Ecto neural progenitor cell (in vitro differentiated cells): ENCODE results near the gene RAI1.

Experiments used
- DNase-seq: peaks from one replicate; pipeline ENCODE4 v3.0.0-alpha.2; 2018; ENCODE audit warnings: low spot score

RAI1 gene

DNA sequence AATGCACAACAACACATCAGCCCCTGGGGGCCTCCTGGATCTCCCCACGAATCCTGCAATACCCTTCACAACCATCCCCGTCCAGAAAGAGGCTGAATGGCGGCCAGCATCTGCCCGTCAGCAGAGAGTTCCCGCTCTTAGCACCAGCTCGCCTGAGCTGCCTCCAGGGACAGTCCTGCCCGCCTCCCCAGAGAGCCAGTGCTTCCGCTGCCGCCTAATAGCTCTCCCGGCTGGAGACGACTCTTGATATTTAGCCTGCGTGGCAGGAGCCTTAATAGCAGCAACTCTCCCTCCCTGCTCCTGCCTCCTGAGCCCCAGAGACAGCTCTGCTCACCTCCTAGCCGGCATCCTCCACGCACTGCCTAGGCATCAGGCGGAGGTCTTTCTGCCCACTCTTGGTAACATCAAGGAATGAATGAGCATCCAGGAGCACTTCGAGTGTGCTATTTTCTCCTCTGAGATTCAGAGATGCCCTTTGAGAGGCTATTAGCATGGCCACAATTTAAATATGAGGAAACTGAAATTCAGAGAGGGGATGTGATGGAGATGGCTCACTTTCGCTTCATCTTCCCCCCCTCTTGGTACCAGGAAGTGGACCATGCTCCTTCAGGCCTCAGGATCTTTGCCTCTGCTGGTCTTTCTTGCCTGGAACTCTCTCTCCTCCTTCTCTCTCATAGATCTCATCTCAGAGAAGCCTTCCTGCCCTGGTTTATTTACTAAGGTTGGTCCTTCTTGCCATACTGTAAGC is 67.9 kb downstream of the RAI1 start:
- no peak for DNase-seq

DNA sequence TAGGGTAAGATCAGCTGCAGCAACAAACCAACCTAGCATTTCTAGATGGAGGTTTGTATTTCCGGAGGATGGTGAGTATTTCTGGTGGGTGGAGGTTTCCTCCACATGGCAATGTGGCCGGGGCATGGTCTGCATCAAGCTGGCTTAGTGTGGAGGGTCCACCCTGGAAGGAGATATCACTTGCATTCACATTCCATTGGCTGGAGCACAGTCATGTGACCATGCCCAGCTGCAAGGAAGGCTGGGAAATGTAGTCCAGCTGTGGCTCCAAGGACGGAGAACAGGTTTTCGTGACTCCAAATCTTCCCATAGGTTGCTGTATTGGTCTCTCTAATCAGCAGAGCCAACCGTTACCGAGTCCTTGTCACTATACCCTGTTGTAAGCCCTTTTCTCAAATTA is 68.7 kb downstream of the RAI1 start:
- DNase-seq = peak; percentile 90

DNA sequence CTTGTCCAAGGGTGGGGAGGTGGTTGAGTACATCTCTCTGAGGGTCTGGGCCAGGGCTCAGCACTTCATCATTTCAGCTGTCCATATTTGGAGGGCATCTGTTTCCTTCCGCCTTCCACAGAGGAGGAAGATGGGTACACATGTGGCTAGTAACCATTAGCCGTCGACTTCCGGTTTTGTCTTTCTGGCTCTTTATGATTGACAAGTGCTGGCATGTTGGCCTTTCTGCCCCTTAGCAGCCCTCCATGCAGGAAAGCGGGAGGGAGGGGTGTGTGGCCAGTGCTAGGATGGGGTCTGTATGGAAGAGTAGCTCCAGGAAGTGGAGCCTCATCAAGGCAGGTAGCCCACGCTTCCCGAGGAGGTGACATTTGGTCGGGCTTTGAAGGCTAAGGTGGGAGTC is 69.6 kb downstream of the RAI1 start:
- no peak for DNase-seq

DNA sequence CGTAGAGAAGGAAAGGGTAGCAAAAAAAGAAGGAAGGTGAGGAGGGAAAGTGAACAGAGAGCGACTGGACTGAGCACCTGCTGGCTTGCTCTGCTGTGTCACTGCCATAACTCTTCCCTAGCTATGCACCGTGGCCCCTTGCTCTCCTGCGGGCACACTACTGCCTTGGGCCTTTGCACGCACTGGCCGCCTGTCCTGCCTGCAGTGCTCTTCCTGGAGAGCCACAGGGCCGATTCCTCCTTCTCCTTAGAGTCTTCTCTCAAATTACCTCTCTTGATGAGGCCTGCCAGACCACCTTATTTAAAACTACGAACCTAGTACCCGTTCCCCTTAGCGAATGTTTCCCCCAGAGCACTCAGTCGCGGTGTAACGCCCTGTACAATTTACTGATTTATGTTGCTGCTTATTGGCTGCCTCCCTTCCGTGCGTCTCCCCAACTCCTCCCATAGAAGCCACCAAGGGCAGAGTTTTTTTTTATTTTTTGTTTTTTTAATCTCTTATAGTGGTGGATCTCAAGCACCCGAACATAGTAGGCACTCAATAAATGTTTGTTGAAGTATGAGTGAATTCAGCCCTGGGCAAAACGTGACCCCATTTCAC is 70.3 kb downstream of the RAI1 start:
- DNase-seq = no peak

DNA sequence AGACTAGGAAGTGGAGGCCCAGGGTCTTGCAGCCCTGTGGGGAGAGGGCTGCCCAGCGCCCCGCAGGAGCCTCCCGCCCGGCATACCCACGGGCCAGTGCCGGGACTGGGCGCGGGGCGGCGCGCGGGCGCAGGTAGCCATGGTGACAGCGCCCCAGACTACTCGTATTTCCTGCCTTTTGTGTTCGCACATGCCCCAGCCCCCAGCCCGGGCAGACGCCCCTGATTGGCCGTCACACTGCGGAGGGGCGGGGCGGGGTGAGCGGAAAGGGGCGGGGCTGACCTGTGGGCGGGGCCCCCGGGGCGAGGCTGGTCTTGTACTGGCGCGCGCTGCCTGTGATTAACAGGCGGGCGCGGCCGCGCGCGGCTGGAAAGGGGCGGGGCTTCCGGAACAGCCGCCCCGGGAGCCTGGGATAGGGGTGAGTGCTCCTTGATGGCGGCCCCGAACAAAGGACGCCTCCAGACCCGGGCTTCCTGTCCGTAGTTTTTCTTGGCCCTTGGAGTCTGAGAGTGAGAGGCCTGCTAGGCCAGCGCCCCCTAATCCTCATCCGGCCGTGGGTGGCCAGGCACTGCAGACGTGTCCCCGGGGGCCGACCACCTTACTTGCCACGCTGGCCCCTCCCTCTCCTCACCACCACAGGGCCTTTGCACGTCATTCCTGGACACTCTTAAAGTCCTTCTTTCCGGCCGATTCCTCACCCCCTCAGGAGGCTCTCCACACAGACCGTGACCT is 71.0 kb downstream of the RAI1 start:
- peak; percentile 100 for DNase-seq

DNA sequence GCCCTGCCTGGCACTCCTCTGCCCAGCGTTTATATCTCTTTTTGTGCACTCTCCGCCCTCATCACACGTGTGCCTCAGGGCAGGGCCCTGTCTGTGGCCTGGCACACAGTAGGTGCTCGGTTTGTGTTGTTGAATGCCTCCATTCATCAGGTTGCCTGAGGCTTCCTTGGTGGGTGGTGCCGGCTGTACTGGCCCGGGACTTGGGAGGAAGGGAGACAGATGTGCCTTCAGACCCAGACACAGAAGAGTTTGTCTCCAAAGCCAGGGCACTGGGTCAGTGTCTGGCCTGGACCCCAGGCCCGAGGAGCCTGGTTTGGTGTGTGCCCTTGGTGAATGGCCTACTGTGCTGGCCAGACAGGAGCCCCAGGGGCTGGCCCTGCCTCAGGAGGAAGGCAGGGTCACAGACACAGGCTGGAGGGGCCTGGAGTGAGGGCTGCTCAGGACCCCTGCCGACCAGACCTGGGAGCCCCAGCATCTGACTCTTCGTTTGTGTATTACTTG is 71.6 kb downstream of the RAI1 start:
- peak; percentile 74 for DNase-seq

DNA sequence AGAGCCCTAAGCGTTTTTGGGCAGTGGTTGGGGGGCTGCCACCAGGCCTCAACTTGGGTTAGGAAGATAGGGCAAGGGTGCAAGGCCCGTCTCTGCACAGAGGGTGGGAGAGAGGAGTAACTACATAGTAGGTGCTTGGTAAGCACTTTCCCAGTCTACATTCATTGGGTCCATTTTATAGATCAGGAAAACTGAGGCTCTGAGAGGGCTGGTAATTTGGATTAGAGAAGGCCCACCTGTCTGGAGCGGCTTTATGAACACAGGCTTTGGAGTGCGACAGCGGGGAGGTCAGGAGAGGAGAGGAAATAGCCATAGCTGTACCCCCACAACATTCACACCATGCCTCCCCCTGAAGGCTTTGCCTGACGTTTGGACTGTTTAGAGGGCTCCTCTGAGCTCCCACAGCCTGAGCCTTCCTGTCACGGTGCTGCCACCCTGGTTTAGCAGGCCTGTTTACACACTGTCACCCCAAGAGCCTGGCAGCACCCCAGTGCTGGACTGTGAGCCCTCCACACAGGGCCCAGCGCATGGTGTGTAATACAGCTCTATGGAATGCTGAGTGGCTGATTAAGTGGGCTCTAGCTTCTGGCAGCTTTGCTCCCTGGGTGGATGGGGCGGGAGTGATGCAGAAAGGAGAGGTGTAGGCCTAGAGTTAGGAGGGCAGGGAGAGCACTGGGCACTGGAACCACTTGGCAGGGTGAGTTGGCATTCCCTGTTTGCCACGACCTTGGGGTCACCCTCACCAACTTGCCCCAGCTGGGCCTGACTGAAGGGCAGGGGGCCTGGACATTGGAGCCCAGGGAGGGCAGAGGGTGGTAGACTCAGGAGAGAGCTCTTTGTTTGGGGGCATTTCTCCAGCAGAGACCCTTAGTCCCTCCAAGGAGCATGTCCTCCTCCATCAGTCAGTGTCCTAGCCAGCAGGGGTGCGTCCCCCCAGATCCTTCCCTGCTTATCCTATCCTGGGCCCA is 73.7 kb downstream of the RAI1 start:
- no peak for DNase-seq

DNA sequence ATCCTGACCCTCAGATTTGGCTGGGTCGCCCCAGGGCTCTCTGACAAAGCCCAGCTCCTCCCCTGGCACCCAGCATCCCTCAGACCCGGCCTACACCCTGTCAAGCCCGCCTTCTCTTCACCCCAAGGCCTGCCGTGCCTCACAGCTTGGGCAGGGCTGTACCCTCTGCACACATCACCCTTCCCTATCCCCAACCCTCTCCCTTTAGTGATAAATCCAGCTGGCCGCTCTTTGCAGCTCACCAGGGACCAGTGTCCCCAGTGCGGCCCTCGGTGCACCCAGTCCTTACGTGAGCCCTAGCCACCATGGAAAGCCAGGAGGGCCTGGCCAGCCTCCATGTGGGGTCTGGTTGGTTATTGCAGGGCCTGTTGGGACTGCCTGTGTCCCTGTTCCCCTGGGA is 74.5 kb downstream of the RAI1 start:
- DNase-seq = no peak

DNA sequence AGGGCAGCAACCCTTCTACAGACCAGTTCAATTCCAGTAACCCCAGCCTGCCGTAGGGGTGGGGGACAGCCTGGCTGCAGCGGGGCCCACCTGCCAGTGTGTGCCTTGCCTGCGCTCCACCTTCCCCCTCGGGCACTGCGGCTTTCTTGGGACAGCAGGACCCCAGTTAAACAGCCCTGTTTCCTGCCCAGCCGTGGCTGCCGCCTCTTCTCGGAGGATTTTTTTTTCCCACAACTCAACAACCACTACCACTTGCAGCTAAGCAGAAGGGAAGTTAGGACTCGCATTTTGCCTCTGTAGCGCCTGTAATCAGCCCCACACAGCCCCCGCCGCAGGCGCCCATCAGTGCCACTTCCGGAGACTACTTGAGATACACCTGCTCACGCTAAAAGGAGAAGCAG is 76.1 kb downstream of the RAI1 start:
- no peak for DNase-seq

DNA sequence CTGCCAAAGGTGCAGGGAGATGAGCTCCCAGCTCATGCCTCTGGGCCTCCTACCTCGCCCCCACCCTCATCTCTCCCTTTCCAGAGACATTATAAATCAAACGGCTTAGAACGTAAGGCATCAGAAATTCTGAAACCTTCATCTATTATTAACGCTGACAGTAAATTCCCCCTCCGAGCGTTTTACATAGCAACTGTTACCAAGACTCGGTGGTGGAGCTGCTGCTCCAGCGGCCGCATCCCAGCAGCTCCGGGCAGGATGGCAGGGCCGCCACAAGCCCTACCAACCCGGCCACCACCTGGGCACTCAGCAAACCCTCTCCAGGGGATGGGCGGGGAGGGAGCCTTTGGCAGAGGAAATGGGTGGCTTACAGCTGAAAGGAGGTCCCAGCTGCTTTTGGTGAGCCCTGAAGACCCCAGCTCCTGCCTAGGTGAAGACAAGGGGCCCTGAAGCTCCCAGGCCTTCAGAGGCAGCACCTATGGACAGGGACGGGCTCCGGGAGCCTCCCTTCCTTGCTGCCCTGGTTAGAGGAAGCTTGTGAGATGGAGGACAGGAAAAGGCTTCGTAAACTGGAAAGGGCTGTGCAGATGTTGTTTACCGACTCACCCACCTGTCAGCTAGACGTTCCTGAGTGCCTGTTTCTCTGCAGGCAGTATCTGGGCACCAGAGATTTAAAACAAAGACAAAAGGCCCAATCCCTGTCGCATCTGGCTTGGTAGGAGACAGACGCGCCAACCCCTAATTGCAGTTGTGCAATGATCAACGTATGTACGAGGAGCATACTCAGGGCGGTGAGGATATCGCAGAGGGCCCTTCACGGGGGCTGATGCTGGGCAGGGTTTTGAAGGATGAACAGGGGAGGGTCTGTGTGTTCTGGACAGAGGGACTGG is 76.9 kb downstream of the RAI1 start:
- DNase-seq = no peak

DNA sequence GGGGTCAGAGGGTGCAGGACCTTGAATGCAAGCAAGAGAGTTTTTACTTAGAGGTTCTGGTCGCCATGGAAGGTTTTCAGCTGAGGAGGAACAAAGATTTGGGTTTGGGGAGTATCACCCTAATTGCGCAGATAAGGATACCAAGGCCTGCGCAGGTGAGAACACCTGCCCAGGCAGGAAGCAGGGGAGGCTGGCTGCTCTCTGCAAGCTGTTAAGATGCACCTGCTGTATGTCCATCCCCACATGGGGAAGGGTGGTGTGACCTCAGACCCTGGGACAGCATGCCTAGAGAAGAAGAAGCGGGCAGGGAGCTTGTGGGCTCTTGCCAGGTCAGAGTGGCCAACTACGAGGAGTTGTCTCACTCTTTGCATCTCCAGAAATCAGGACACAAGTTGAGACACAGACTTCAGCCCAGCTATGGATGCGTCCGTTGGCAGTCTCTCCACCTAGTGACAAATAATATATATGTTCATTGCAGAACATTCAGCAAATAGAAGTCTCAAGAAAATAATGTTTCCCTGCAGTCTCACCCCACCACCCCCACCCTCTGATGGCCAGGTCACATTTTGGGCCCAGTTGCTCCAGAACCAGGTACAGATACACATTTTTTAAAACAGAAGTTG is 77.8 kb downstream of the RAI1 start:
- DNase-seq = no peak

DNA sequence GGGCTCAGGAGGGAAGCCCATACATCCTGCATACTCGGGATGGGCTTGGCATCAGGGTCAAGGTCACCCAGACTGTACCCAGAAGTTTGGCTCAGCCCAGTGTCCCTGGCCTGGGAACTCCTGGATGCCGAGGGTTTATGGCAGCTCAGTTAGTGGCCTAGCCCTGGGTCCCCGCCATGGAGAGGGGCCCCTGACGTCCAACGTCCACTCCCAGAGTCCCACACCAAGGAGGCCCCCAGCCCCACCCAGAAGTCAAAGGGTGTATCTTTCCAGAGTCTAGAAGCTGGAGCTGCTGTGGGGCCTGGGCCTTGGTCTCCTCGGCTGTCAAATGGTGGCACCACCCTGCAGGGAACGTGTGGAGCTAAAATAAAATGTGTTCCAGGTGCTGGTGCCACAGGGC is 79.1 kb downstream of the RAI1 start:
- DNase-seq = no peak

DNA sequence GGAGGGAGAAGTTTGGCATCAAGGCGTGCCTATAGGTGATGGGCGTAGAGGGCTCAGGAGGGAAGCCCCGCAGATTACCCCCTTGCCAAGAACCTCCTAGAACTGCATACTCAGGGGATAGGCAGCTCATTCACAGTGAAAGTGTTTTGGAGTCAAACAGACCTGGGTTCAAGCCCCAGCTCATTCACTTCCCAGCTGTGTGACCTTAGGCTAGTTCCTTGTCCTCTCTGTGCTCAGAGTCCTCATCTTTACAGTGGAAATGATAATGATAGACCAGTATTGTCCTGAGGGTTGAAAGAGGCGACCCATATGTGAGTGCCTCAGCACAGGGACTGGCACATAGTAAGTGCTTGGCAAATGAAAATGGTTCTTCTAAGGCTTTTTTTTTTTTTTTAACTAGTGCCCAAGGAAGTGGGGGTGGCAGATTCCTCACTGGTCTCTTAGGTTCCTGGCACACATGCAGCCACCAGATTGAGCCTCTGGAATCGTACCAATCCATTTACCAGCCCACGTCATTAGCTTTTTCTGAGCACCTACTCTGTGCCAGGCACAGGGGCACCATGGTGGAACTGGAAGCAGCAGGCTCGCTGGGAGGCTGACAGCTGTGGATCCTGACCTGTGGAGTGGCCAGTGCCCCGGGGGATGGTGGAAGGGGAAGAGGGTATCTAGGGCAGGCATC is 79.8 kb downstream of the RAI1 start:
- DNase-seq = no peak

DNA sequence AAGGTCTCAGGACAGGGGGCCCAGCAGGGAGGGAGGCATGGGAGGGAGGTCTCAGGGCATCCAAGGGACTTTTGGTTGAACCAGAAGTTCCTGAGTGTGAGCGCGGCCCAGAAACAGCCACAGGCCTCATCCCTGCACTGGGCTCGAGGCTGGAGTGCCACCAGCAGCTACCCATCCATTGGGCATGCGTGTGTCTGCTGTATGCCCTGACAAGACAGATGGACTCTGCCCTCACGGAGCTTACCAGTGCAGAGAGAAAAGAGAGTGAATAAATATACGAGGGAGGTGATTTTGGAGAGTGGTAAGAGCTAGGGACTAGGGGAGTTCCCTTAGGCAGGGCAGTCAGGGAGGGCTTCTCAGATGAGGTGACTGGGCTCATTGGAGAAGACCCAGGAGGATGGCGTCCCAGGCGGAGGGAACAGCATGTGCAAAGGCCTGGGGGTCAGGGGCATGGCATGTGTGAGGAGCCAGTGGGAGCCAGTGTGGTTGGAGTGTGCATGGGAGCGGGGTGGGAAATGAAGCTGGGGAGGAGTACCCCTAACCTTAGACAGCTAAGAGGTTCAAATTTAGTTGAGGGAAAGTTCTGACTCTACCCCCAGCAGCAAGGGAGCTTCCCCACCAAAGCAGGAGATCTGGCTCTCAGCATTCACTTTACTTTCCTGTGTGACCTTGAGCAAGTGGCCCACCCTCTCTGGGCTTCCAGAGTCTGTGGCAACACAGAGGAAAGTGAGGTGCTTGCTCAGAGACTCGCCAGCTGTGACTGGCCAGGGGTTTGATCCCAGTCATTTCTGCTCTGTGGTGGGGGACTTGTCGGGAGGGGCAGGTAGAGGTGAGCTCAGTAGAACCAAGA is 80.9 kb downstream of the RAI1 start:
- DNase-seq = no peak

DNA sequence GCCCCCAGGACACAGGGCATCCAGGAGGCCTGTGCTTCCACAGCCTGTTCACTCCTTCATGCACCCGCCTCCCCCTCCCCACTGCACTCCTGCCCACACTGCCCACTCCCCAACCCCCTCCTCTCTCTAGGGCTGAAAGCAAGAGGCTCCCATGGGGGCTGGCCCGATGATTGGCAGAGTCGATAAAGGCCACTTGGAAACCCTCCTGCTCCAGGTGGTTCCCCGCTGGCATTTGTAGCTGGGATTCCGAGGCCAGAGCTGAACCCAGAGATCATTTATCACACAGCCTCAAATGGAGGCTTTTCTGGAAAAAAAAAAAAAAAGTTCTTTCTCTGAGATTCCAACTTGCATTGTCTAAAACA is 81.5 kb downstream of the RAI1 start:
- DNase-seq = no peak

DNA sequence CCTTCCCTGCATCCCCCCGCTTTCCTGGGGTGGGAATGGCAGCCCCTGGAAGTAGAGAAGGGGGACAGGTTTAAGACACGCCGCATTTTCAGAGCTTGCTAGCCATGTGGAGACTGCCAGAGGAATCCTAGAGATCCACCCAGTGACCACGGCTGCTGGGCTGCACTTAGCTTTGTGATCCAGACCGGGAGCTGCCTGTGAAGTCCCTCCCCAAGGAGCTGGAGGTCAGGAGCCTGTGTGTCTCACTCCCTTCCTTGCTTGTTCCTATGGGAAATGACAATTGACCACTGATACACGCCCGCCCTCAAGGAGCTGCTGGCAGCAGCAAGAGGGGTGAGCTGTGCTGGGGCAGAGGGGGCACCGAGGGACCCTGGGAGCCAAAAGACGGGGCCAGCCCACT is 81.9 kb downstream of the RAI1 start:
- DNase-seq = no peak

DNA sequence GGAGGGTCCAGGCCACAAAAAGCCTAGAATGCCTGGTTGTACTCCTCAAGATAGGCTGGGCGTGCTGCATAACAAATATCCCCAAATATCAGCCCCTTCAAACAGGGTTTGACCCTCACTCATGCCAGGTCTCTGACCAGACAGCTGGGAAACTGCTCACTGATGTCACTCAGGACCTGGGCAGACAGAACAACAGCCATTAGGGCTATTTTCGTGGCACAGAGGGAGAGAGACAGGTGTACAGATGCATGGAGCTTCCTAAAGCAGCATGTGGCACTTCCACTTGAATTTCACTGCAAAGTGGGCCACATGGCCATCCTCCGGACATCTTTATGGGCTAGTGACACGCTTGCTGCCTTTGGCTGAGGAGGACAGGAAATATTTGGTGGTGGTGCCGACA is 82.5 kb downstream of the RAI1 start:
- DNase-seq = no peak

DNA sequence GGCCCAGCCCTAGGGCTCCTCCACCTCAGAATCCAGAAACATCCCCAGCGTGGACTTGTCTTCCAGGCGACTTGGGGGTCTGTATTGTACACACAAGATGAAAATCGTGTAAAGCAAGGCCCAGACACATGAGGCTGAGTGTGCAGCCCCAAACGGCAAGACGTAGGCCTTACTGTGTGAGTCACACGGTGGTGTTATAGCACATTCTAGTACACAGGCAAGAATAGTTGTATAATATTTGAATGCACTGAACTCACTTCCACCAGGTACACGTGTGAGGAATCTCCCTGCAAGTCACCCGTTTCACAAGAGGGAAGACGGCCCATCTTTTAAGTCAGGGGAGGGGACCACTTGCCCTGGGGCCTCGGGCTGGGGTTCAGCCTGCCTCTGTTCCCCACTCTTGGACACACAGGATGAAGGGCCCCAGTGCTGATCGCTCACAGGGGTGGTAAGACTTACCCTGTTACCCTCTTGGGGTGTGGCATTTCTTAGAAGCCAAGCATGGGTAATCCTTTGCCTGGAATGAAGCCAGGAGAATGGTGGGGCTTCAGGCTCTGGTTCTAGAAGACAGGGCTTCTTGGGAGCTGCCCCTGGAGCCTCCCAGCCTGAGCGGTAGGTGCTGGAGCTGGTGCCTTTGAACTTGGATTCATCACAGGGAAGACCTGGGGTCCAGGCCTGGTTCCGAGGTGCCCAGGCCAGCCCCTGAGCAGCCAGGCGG is 84.3 kb downstream of the RAI1 start:
- no peak for DNase-seq
